Kidney (tissue), 14 donors: ENCODE measurements around the gene DDX23. TPM values are rescaled to one million over a fixed set of nuclear protein-coding genes. Genes with fewer than 3 reads are reported as not detected.

Experiments
- DNase-seq, 5 donors: peaks; one replicate each; pipeline ENCODE4 v3.0.0-alpha.2; 2013 to 2020
- FAIRE-seq: peaks from 2 replicates; lab custom pipeline; 2012; peaks lifted over from hg19 to GRCh38; lab: Jason Lieb, UNC
- H3K27ac ChIP-seq, 2 donors: one replicate each; pipeline ENCODE4 v1.7.0; 2013; ENCODE audit warnings: low read depth in 2 of 2, low read length in 2 of 2, inconsistent platforms in 1 of 2
- H3K27me3 ChIP-seq: one replicate; pipeline ENCODE4 v1.7.1; 2013; ENCODE audit warnings: low read length, inconsistent platforms; ENCODE audit not compliant: control insufficient read depth, insufficient read depth
- H3K36me3 ChIP-seq, 3 donors: one replicate each; pipeline versions ENCODE4 v1.7.0 to v1.7.1; 2013; ENCODE audit warnings: low read length in 3 of 3, control low read depth in 1 of 3, inconsistent platforms in 1 of 3; ENCODE audit not compliant: insufficient read depth in 3 of 3, control insufficient read depth in 2 of 3
- H3K4me1 ChIP-seq, 3 donors: one replicate each; pipeline versions ENCODE4 v1.7.0 to v1.7.1; 2013; ENCODE audit warnings: low read length in 3 of 3, inconsistent platforms in 1 of 3, low read depth in 1 of 3; ENCODE audit not compliant: control insufficient read depth in 2 of 3, insufficient read depth in 2 of 3
- H3K4me3 ChIP-seq, 3 donors: one replicate each; pipeline versions ENCODE4 v1.7.0 to v1.8.1; 2013; ENCODE audit warnings: low read length in 3 of 3, control low read depth in 1 of 3, inconsistent platforms in 1 of 3
- H3K9ac ChIP-seq, 3 donors: one replicate each; pipeline versions ENCODE4 v1.7.0 to v1.7.1; 2013; ENCODE audit warnings: low read length in 3 of 3, control low read depth in 1 of 3, inconsistent platforms in 1 of 3
- H3K9me3 ChIP-seq, 3 donors: one replicate each; pipeline versions ENCODE4 v1.7.0 to v1.7.1; 2013; ENCODE audit warnings: low read length in 3 of 3, control low read depth in 1 of 3, inconsistent platforms in 1 of 3; ENCODE audit not compliant: control insufficient read depth in 2 of 3, insufficient read depth in 1 of 3
- CTCF ChIP-seq: IDR thresholded peaks from 3 replicates; pipeline ENCODE4 v1.5.1; 2012; ENCODE audit warnings: mild to moderate bottlenecking, moderate library complexity, borderline replicate concordance; ENCODE audit not compliant: insufficient read depth; ENCODE audit errors: extremely low read depth
- intact Hi-C: fragments of 100-400 bp; cut with DNase I; formaldehyde crosslinking; loops from one replicate; pipeline ENCODE4 v1.11.1; 2022
- polyA plus RNA-seq: library from polyadenylated mRNA; stranded (reverse); fragments of 350-450 nt; fragmentation: Illumina TruSeq; extraction: RNeasy Lipid Tissue Mini Kit (QIAGEN cat#74804); gene quantifications from one replicate; pipeline ENCODE4 v1.2.3, GENCODE V29; 2014; ENCODE audit warnings: low read depth, low replicate concordance; ENCODE audit not compliant: insufficient read depth
- total RNA-seq: library from RNA; stranded (reverse); fragmentation: NEBNext Ultra II Directional; extraction: Animal tissue kit (Norgen Biotek cat#: 25700); gene quantifications from one replicate; pipeline ENCODE4 v1.2.1, GENCODE V29; 2021
- donor health status: control.
- donor health status: control.
- donor health status: control.
- donor health status: control.
- donor health status: control.
- donor health status: DM: yes; HTN: yes; CAD: no.
- donor health status: Normal renal cell carcinoma (clear cell type).

The DDX23 gene
- total and polyA plus RNA-seq, 2 donors from 2014 or later, result 31.9 to 65.5 TPM

- peak within 1 kb of the TSS; percentile 33 to 77 (median 49) for H3K9ac ChIP-seq
- no peaks in the 10 kb centered on the region for H3K36me3 ChIP-seq
- peak within 1 kb of the TSS; percentile 90 to 93 for H3K27ac ChIP-seq
- FAIRE-seq, result no peak
- peak within 1 kb of the TSS; percentile 65 to 79 (median 79) for H3K4me3 ChIP-seq
- TF ChIP-seq CTCF, result no peak
- H3K4me1 ChIP-seq, result peaks cover 3 to 20% (median 16%) of the 10 kb centered on the region in 3 donors
- intact Hi-C loops, result no loop called here
- H3K9me3 ChIP-seq, result no peaks in the 10 kb centered on the region
- DNase-seq, result peak; percentile 91 to 96 (median 94)
- no peaks in the 10 kb centered on the region for H3K27me3 ChIP-seq
Measured at GRCh38 chr12:48788854-48789775, 62.8 kb downstream of the DDX23 start, which contains the start of gene ADCY6. TSS of gene ADCY6 (minus strand) at chr12:48789089. CDS start at chr12:48783434, 5,655 bp downstream.

- no peaks in the 10 kb centered on the region for H3K9me3 ChIP-seq
- peak overlapping the region; percentile 74 to 84 for H3K27ac ChIP-seq
- peak overlapping the region; percentile 33 to 68 (median 49) for H3K9ac ChIP-seq
- no peak for TF ChIP-seq CTCF
- intact Hi-C loops, result no loop called here
- H3K36me3 ChIP-seq, result no peaks in the 10 kb centered on the region
- no peaks in the 10 kb centered on the region for H3K27me3 ChIP-seq
- peak in 2 of 5 donors; percentile 26 to 78 for DNase-seq
- H3K4me3 ChIP-seq, result peak overlapping the region; percentile 65 to 79 (median 76)
- no peak for FAIRE-seq
- peaks cover 3 to 20% (median 16%) of the 10 kb centered on the region in 3 donors for H3K4me1 ChIP-seq
Measured at GRCh38 chr12:48788524-48788853, 63.5 kb downstream of the DDX23 start.

GRCh38 chr12:48787791-48788523, 64.0 kb downstream of the DDX23 start:
- peak overlapping the region; percentile 65 to 79 (median 76) for H3K4me3 ChIP-seq
- TF ChIP-seq CTCF, result no peak
- no peaks in the 10 kb centered on the region for H3K9me3 ChIP-seq
- peak overlapping the region; percentile 74 to 84 for H3K27ac ChIP-seq
- intact Hi-C loops, result no loop called here
- peaks cover 3 to 20% (median 16%) of the 10 kb centered on the region in 3 donors for H3K4me1 ChIP-seq
- no peaks in the 10 kb centered on the region for H3K36me3 ChIP-seq
- no peaks in the 10 kb centered on the region for H3K27me3 ChIP-seq
- FAIRE-seq, result no peak
- peak overlapping the region; percentile 33 to 68 (median 49) for H3K9ac ChIP-seq
- no peak for DNase-seq
